ENCODE results near the gene ZNF133.

Gene ZNF133

GRCh38 chr20:18314786-18315406 lies 26.6 kb downstream of the ZNF133 start:
- no peak for DNase-seq (ENCODE audit: low spot score)
- TF ChIP-seq CTCF (IDR thresholded peaks at IDR 0.05; ENCODE audit: extremely low read depth, insufficient read depth, missing control alignments), result no peak
- in situ Hi-C loops (cut with MboI; ENCODE audit: low pct_unique_long_range_greater_than_20kb, low sequenced_read_pairs, unreplicated experiment), result no loop called here

GRCh38 chr20:18316166-18316565 lies 27.8 kb downstream of the ZNF133 start:
- DNase-seq (ENCODE audit: low spot score), result no peak
- TF ChIP-seq CTCF (IDR thresholded peaks at IDR 0.05; ENCODE audit: extremely low read depth, insufficient read depth, missing control alignments), result no peak
- in situ Hi-C loops (cut with MboI; ENCODE audit: low pct_unique_long_range_greater_than_20kb, low sequenced_read_pairs, unreplicated experiment), result no loop called here

GRCh38 chr20:18321316-18321715 lies 33.0 kb downstream of the ZNF133 start:
- in situ Hi-C loops (cut with MboI; ENCODE audit: low pct_unique_long_range_greater_than_20kb, low sequenced_read_pairs, unreplicated experiment), result no loop called here
- DNase-seq (ENCODE audit: low spot score), result no peak
- TF ChIP-seq CTCF (IDR thresholded peaks at IDR 0.05; ENCODE audit: extremely low read depth, insufficient read depth, missing control alignments), result no peak

GRCh38 chr20:18321976-18322950 lies 33.9 kb downstream of the ZNF133 start:
- no peak for TF ChIP-seq CTCF (IDR thresholded peaks at IDR 0.05; ENCODE audit: extremely low read depth, insufficient read depth, missing control alignments)
- in situ Hi-C loops (cut with MboI; ENCODE audit: low pct_unique_long_range_greater_than_20kb, low sequenced_read_pairs, unreplicated experiment), result no loop called here
- no peak for DNase-seq (ENCODE audit: low spot score)

DNA sequence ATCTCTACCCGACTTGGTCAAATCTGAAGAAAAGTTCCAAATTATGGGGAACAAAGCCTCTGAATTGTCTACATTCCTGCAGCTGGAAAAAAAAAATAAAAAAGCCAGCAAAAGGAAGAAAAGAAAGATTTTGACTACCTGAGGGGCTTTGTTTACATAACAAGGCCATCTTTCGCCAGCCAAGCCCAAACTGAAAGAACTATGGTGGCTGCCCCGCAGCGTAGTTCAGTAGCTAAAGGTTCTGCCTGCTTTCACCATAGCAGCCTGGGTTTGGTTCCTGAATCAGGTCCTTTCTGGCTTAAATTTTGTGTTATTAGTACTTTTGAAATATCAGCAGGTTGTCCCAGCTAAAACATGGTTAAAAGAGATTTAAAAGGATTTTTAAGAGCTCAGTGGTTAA lies 35.4 kb downstream of the ZNF133 start:
- no peak for DNase-seq (ENCODE audit: low spot score)
- in situ Hi-C loops (cut with MboI; ENCODE audit: low pct_unique_long_range_greater_than_20kb, low sequenced_read_pairs, unreplicated experiment), result no loop called here
- TF ChIP-seq CTCF (IDR thresholded peaks at IDR 0.05; ENCODE audit: extremely low read depth, insufficient read depth, missing control alignments), result no peak

GRCh38 chr20:18324596-18325089 lies 36.3 kb downstream of the ZNF133 start:
- in situ Hi-C loops (cut with MboI; ENCODE audit: low pct_unique_long_range_greater_than_20kb, low sequenced_read_pairs, unreplicated experiment), result no loop called here
- DNase-seq (ENCODE audit: low spot score), result no peak
- TF ChIP-seq CTCF (IDR thresholded peaks at IDR 0.05; ENCODE audit: extremely low read depth, insufficient read depth, missing control alignments), result no peak
